ENCODE data around the gene CALCOCO2.

GRCh38 chr17:48830840-48831548, at the start of gene CALCOCO2:
- TF ChIP-seq CTCF (IDR thresholded peaks at IDR 0.05 in 8 of 11, conservative IDR thresholded peaks at IDR 0.05 in 3 of 11) (peak in 4 of 11 experiments; percentile 7 to 34 (median 24)), POLR2A (IDR thresholded peaks at IDR 0.05) (peak in 2 of 3 donors; percentile 45 to 73)
